NT2/D1 (cell line): ENCODE measurements around the gene IRX3.

Experiments used
- DNase-seq: peaks from one replicate; pipeline ENCODE4 v3.0.0-alpha.2; 2011; ENCODE audit warnings: low read depth, low spot score
- H3K27me3 ChIP-seq: 2 replicates; pipeline ENCODE4 v1.6.0; 2011; ENCODE audit warnings: mild to moderate bottlenecking; ENCODE audit not compliant: insufficient read length, insufficient read depth
- H3K36me3 ChIP-seq: 2 replicates; pipeline ENCODE4 v1.6.1; 2011; ENCODE audit warnings: mild to moderate bottlenecking, low read length, mixed read lengths; ENCODE audit not compliant: insufficient read depth, insufficient read length
- H3K4me1 ChIP-seq: 2 replicates; pipeline ENCODE4 v1.5.1; 2011; ENCODE audit not compliant: insufficient read depth, insufficient read length
- H3K4me3 ChIP-seq: 2 replicates; pipeline ENCODE4 v1.5.1; 2011; ENCODE audit warnings: low read depth; ENCODE audit not compliant: insufficient read length
- H3K9ac ChIP-seq: 2 replicates; pipeline ENCODE4 v1.6.0; 2011; ENCODE audit warnings: low read depth; ENCODE audit not compliant: insufficient read length
- H3K9me3 ChIP-seq: 2 replicates; pipeline ENCODE4 v1.5.1; 2011; ENCODE audit warnings: mild to moderate bottlenecking, low read length; ENCODE audit not compliant: insufficient read depth
- SUZ12 ChIP-seq: IDR thresholded peaks from 2 replicates; pipeline ENCODE4 v1.6.1; 2011; ENCODE audit not compliant: insufficient read length, insufficient read depth; ENCODE audit errors: extremely low read depth
- YY1 ChIP-seq: IDR thresholded peaks from 2 replicates; pipeline ENCODE4 v1.6.1; 2011; ENCODE audit not compliant: insufficient read length, insufficient read depth
- ZNF274 ChIP-seq: IDR thresholded peaks from 2 replicates; pipeline ENCODE4 v1.6.1; 2011; ENCODE audit warnings: mild to moderate bottlenecking, low read depth, low read length

Gene IRX3

DNA sequence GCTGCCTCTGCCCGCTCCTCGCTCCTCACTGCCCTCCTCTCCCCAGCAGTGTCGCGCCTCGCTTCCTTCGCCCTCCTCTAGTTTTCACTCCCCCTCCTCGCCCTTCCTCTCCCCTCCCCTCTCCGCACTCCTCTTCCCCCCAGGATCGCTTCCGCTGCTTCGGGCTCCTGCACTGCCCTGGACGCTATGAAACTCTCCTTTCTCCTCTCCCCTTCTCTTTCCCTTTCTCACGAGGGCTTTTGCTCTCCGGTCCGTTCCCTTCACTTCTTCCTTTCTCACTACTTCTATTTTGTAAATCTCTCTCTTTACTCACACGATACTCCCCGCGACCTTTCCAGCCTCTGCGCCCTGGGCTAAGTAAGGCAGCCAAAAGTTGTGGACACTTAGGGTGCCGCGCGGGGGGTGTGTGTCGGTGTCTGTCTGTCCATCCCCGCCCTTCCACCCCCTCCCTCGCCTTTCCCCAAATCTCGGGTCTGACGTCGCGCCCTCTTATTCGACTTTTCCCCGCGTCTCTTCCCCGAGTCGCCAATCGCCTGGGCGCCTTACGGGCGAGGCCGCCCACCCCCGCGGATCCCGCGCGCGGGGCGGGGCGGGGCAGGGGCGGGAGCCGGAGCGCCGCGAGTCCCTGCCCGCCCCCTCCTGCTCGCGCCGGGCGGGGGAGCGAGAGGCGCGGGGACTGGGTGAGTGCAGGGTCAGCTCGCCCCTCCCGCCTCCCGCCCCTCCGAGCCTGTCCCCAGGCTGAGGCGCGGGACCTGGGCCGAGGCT lies at the start of gene IRX3:
Gene IRX3, minus strand, starts transcription at position 422 of the 765 bp plus-strand sequence. CDS start 737 bp downstream, outside the sequence.
- no peak for TF ChIP-seq ZNF274
- no peak for TF ChIP-seq SUZ12
- TF ChIP-seq YY1, result no peak
- peaks cover 84% of the 10 kb centered on the region for H3K27me3 ChIP-seq
- no peaks in the 10 kb centered on the region for H3K36me3 ChIP-seq
- peaks cover 13% of the 10 kb centered on the region for H3K4me1 ChIP-seq
- peak within 1 kb of the TSS; percentile 65 for H3K4me3 ChIP-seq
- H3K9ac ChIP-seq, result peak within 1 kb of the TSS; percentile 85
- H3K9me3 ChIP-seq, result no peaks in the 10 kb centered on the region
- DNase-seq, result peak; percentile 84

DNA sequence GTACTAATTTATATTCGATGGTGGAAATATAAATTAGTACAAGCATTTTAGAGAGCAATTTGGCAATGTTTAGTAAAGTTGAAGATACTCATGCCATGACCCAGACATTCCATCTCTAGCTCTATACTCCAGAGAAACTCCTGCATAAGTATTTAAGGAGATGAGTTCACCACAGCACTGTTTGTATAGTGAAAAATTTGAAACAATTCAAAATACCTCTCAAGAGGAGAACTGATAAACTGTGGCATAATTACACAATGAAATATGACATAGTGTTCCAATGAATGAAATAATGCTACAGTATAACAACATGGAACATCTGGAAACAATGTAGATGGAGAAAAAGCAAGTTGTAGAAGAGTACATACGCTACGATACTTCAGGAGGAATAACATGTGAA lies 48.6 kb upstream of the IRX3 start:
- Histone ChIP-seq H3K9me3 (no peaks in the 10 kb centered on the region; the same call in 1 of the 2 replicates), H3K27me3 (peaks cover 72% of the 10 kb centered on the region), H3K36me3 (no peaks in the 10 kb centered on the region), H3K9ac (no peak overlapping the region), H3K4me1 (peaks cover 6% of the 10 kb centered on the region), H3K4me3 (no peak overlapping the region)
- TF ChIP-seq YY1 (no peak), ZNF274 (no peak), SUZ12 (no peak)
- DNase-seq, result no peak

DNA sequence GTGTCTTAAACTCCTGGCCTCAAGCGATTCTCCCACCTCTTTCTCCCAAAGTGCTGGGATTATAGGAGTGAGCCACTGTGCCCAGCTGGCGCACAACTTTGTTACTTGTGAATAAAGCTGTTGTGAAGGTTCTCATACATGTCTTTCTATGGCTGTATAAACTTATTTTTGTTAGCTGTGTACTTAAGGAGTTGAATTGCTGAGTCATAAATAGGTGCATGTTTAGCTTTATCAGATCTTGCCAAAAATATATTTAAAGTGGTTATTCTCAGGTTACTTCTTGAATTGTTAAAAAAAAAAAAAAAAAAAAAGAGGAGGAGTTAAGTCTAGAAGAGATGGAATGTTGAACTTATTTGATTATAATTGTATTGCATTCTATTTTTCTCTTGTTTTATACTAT lies 47.6 kb upstream of the IRX3 start:
- Histone ChIP-seq H3K9ac (no peak overlapping the region), H3K9me3 (no peaks in the 10 kb centered on the region), H3K27me3 (peaks cover 72% of the 10 kb centered on the region), H3K4me3 (no peak overlapping the region), H3K4me1 (peaks cover 9% of the 10 kb centered on the region), H3K36me3 (no peaks in the 10 kb centered on the region)
- TF ChIP-seq SUZ12 (no peak), YY1 (no peak), ZNF274 (no peak)
- DNase-seq, result no peak

DNA sequence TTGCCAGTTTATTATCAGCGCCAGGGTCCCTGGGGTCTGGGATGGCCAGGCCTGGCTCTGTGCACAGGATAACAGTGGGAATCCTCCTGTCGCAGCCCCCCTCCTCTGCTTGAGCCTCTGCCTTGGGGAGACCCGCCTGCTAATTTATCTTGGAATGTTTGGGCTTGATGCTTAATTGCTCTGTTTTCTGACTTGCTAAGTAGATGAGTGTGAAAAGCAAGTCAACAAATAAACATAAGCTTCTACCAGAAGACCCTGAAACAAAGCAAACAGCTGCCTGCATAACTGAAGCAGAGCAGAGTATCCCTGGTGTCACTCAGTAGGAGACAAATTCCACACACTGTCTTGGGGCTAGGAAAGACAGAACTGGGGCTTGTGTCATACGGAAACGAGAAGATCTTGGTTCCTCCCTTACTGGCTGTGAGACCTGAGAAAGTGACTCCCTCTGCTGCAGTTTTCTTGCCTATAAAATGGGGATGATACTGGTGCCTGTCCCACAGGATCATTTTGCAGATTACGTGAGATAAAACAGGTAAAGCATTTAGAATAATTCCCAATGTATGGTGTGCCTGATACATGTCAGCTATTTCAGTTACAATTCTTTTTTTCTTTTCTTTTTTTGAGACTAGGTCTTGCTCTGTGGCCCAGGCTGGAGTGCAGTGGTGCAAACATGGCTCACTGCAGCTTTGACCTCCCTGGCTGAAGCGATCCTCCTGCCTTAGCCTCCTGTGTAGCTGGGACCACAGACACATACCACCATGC lies 44.8 kb upstream of the IRX3 start:
- H3K4me3 ChIP-seq, result no peak overlapping the region
- no peak for TF ChIP-seq SUZ12
- H3K4me1 ChIP-seq, result peaks cover 9% of the 10 kb centered on the region
- H3K9ac ChIP-seq, result no peak overlapping the region
- no peaks in the 10 kb centered on the region for H3K36me3 ChIP-seq
- peaks cover 71% of the 10 kb centered on the region for H3K27me3 ChIP-seq
- DNase-seq, result peak; percentile 91
- no peaks in the 10 kb centered on the region for H3K9me3 ChIP-seq

DNA sequence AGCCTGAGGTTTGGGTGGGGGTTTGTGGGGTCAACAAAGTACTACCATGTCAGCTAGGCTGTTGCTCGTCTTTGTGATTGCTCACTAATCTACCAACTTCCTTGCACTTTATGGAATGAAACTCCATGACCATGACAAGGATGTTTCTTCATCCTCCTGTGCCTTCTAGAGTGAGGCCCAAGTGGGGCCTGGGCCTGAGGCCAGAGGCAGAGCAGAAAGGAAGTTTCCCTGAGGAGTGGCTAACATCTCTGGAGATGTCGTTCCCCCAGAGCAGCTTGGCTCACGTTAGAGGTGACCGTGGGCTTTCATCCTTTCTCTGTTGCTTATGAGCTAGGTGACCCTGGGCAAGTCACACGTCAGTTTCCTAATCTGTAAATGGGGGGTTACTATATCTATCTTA lies 41.0 kb upstream of the IRX3 start:
- Histone ChIP-seq H3K4me1 (peaks cover 9% of the 10 kb centered on the region), H3K27me3 (peaks cover 63% of the 10 kb centered on the region), H3K36me3 (no peaks in the 10 kb centered on the region), H3K9me3 (no peaks in the 10 kb centered on the region), H3K9ac (no peak overlapping the region), H3K4me3 (no peak overlapping the region)
- DNase-seq, result no peak
- TF ChIP-seq ZNF274, result no peak
- no peak for TF ChIP-seq YY1
- no peak for TF ChIP-seq SUZ12

DNA sequence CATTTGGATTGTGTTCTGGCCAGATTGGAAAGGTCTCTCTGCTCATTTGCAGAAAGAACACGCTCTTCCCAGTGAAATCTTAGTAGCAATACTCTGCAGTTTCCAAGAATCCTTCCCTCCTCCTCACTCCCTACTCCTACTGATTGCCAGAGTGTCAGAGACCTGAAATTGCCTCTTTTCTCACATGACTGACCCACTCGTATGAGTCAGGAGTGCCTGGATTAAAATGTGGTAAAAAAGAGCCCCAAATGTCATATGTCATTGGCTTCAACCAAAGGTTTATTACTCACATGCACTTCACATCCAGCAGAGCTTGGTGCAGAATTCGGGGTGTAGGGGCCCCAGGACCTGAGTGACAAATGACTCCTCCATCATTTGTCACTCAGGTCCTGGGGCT lies 39.7 kb upstream of the IRX3 start:
- peaks cover 9% of the 10 kb centered on the region for H3K4me1 ChIP-seq
- TF ChIP-seq ZNF274 (no peak), YY1 (no peak)
- DNase-seq, result no peak

DNA sequence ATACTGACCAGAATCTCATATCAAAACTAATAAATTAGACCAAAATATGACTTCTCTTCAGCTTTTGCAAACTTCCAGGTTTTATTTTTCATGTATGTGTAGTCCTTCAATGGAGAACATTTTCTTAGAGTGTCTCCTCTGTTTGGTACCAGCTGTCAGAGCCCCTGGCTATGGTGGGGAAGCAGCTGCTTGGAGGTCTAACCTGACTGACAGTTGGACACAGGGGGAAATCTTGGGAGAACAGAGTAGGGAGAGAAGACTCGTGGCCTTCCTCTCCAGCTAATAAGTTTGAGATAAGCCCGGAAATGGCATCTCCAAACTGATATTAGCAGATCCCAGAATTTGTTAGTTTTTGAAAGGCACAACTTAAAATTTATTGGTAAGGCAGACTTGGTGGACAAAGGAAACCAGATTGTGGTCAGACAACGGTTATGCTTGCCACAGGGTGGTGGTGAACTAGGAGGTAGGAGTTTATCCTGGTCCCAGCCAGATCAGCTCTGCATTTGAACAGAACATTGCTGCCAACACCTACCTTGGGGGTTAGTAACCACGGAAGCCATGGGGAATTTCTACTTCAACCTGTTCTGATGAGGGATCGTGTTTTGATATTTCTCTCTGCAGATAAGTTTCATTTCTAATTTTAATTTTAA lies 39.2 kb upstream of the IRX3 start:
- H3K9ac ChIP-seq, result no peak overlapping the region
- peaks cover 61% of the 10 kb centered on the region for H3K27me3 ChIP-seq
- H3K4me3 ChIP-seq, result no peak overlapping the region
- H3K4me1 ChIP-seq, result peaks cover 8% of the 10 kb centered on the region
- H3K36me3 ChIP-seq, result no peaks in the 10 kb centered on the region
- TF ChIP-seq YY1, result no peak
- no peak for TF ChIP-seq ZNF274
- TF ChIP-seq SUZ12, result no peak
- no peak for DNase-seq
- no peaks in the 10 kb centered on the region for H3K9me3 ChIP-seq

More for the DNA sequence above, 39.7 kb upstream of the IRX3 start:
- Histone ChIP-seq H3K36me3 (no peaks in the 10 kb centered on the region), H3K4me3 (no peak overlapping the region), H3K9me3 (no peaks in the 10 kb centered on the region), H3K9ac (no peak overlapping the region), H3K27me3 (peaks cover 61% of the 10 kb centered on the region)
